Measurements from ENCODE around the gene PREX1. TPM values are rescaled to one million over a fixed set of nuclear protein-coding genes. Genes with fewer than 3 reads are reported as not detected.

The PREX1 gene
- total RNA-seq, 2 donors from 2014 or later: 132 to 167 TPM

GRCh38 chr20:48634641-48635040, 193.2 kb downstream of the PREX1 start:
- H3K9me3 Mint-ChIP-seq: no peaks in the 10 kb centered on the region
- H3K27me3 Mint-ChIP-seq: no peaks in the 10 kb centered on the region
- ATAC-seq (no peak), DNase-seq (ENCODE audit: low spot score) (peak; percentile 59)
- H3K4me1 Mint-ChIP-seq (ENCODE audit: low read depth in 2 of 2): peaks cover 35 to 40% of the 10 kb centered on the region in 2 donors
- peaks cover 14% of the 10 kb centered on the region for H3K36me3 Mint-ChIP-seq
- no peak overlapping the region for H3K4me3 Mint-ChIP-seq
- H3K27ac Mint-ChIP-seq: peak overlapping the region; percentile 82 to 85

GRCh38 chr20:48633620-48634257, 194.1 kb downstream of the PREX1 start:
- peak overlapping the region in 1 of 2 donors; percentile 34 for H3K27ac Mint-ChIP-seq
- no peak for ATAC-seq
- no peaks in the 10 kb centered on the region for H3K27me3 Mint-ChIP-seq

GRCh38 chr20:48632825-48633619, 194.8 kb downstream of the PREX1 start:
- no peak overlapping the region for H3K4me3 Mint-ChIP-seq
- no peaks in the 10 kb centered on the region for H3K27me3 Mint-ChIP-seq
- peak overlapping the region; percentile 41 to 75 for H3K27ac Mint-ChIP-seq
- peaks cover 9% of the 10 kb centered on the region for H3K36me3 Mint-ChIP-seq
- no peak for ATAC-seq
- H3K4me1 Mint-ChIP-seq (ENCODE audit: low read depth in 2 of 2): peaks cover 21 to 27% of the 10 kb centered on the region in 2 donors
- DNase-seq (ENCODE audit: low spot score): peak; percentile 28
- H3K9me3 Mint-ChIP-seq: no peaks in the 10 kb centered on the region

More at GRCh38 chr20:48633620-48634257, 194.1 kb downstream of the PREX1 start:
- Mint-ChIP-seq H3K4me1 (ENCODE audit: low read depth in 2 of 2) (peaks cover 28 to 32% of the 10 kb centered on the region in 2 donors), H3K36me3 (peaks cover 14% of the 10 kb centered on the region), H3K9me3 (no peaks in the 10 kb centered on the region), H3K4me3 (no peak overlapping the region)
- DNase-seq (ENCODE audit: low spot score): peak; percentile 44

GRCh38 chr20:48632017-48632824, 195.6 kb downstream of the PREX1 start:
- peak overlapping the region in 1 of 2 donors; percentile 75 for H3K27ac Mint-ChIP-seq

GRCh38 chr20:48631114-48632016, 196.4 kb downstream of the PREX1 start:
- Mint-ChIP-seq H3K27me3 (no peaks in the 10 kb centered on the region), H3K4me3 (no peak overlapping the region), H3K27ac (no peak overlapping the region), H3K9me3 (no peaks in the 10 kb centered on the region), H3K4me1 (ENCODE audit: low read depth in 2 of 2) (peaks cover 18 to 28% of the 10 kb centered on the region in 2 donors), H3K36me3 (peaks cover 11% of the 10 kb centered on the region)
- ATAC-seq (no peak), DNase-seq (ENCODE audit: low spot score) (peak; percentile 23)

More at GRCh38 chr20:48632017-48632824, 195.6 kb downstream of the PREX1 start:
- H3K4me3 Mint-ChIP-seq: no peak overlapping the region
- no peaks in the 10 kb centered on the region for H3K9me3 Mint-ChIP-seq
- H3K4me1 Mint-ChIP-seq (ENCODE audit: low read depth in 2 of 2): peaks cover 18 to 24% of the 10 kb centered on the region in 2 donors
- ATAC-seq (peak; percentile 21 to 44), DNase-seq (ENCODE audit: low spot score) (peak; percentile 58)
- H3K27me3 Mint-ChIP-seq: no peaks in the 10 kb centered on the region
- peaks cover 7% of the 10 kb centered on the region for H3K36me3 Mint-ChIP-seq

GRCh38 chr20:48630342-48631075, 197.3 kb downstream of the PREX1 start:
- H3K4me3 Mint-ChIP-seq: no peak overlapping the region
- peaks cover 16 to 25% of the 10 kb centered on the region in 2 donors for H3K4me1 Mint-ChIP-seq (ENCODE audit: low read depth in 2 of 2)
- peak overlapping the region in 1 of 2 donors; percentile 74 for H3K27ac Mint-ChIP-seq
- peaks cover 11% of the 10 kb centered on the region for H3K36me3 Mint-ChIP-seq
- DNase-seq (ENCODE audit: low spot score): peak; percentile 41
- no peaks in the 10 kb centered on the region for H3K9me3 Mint-ChIP-seq
- no peaks in the 10 kb centered on the region for H3K27me3 Mint-ChIP-seq
- no peak for ATAC-seq

- Mint-ChIP-seq H3K9me3 (no peaks in the 10 kb centered on the region), H3K27me3 (no peaks in the 10 kb centered on the region), H3K4me3 (no peak overlapping the region), H3K4me1 (ENCODE audit: low read depth in 2 of 2) (peaks cover 10 to 20% of the 10 kb centered on the region in 2 donors), H3K36me3 (peaks cover 11% of the 10 kb centered on the region), H3K27ac (peak overlapping the region in 1 of 2 donors; percentile 74)
- ATAC-seq (no peak), DNase-seq (ENCODE audit: low spot score) (peak; percentile 25)
These were observed 197.9 kb downstream of the PREX1 start for GRCh38 chr20:48629960-48630315.

GRCh38 chr20:48629069-48629959, 198.5 kb downstream of the PREX1 start:
- H3K27ac Mint-ChIP-seq: peak overlapping the region in 1 of 2 donors; percentile 74
- H3K4me1 Mint-ChIP-seq (ENCODE audit: low read depth in 2 of 2): peaks cover 7 to 17% of the 10 kb centered on the region in 2 donors

GRCh38 chr20:48627737-48628128, 200.1 kb downstream of the PREX1 start:
- H3K27me3 Mint-ChIP-seq: no peaks in the 10 kb centered on the region
- no peak overlapping the region for H3K4me3 Mint-ChIP-seq
- no peaks in the 10 kb centered on the region for H3K9me3 Mint-ChIP-seq
- H3K4me1 Mint-ChIP-seq (ENCODE audit: low read depth in 2 of 2): peaks cover 0 to 9% of the 10 kb centered on the region in 2 donors
- no peak overlapping the region for H3K27ac Mint-ChIP-seq
- DNase-seq (ENCODE audit: low spot score) (peak; percentile 6), ATAC-seq (no peak)
- H3K36me3 Mint-ChIP-seq: peaks cover 4% of the 10 kb centered on the region

More at GRCh38 chr20:48629069-48629959, 198.5 kb downstream of the PREX1 start:
- H3K27me3 Mint-ChIP-seq: no peaks in the 10 kb centered on the region
- no peak overlapping the region for H3K4me3 Mint-ChIP-seq
- no peak for ATAC-seq
- DNase-seq (ENCODE audit: low spot score): peak; percentile 37
- no peaks in the 10 kb centered on the region for H3K9me3 Mint-ChIP-seq
- H3K36me3 Mint-ChIP-seq: peaks cover 11% of the 10 kb centered on the region

GRCh38 chr20:48626938-48627736, 200.7 kb downstream of the PREX1 start:
- peaks cover 0 to 12% of the 10 kb centered on the region in 2 donors for H3K4me1 Mint-ChIP-seq (ENCODE audit: low read depth in 2 of 2)
- no peak overlapping the region for H3K4me3 Mint-ChIP-seq
- peaks cover 4% of the 10 kb centered on the region for H3K36me3 Mint-ChIP-seq
- ATAC-seq: no peak
- H3K27me3 Mint-ChIP-seq: no peaks in the 10 kb centered on the region
- H3K27ac Mint-ChIP-seq: peak overlapping the region; percentile 59 to 88
- H3K9me3 Mint-ChIP-seq: no peaks in the 10 kb centered on the region
- DNase-seq (ENCODE audit: low spot score): peak; percentile 58

All from natural killer cell treated with Interleukin-12 subunit alpha and Interleukin-12 subunit beta and Interleukin-15 and Interleukin-18, amount 100 ng/mL, for 72 hours (primary cell).